ENCODE results near the gene PRTG. TPM values are rescaled to one million over a fixed set of nuclear protein-coding genes. Genes with fewer than 3 reads are reported as not detected.
A peak's percentile ranks its signal among the peaks of the same experiment; 100 is the strongest.

PRTG gene
- total RNA-seq, 4 donors from 2014 or later = 0.05 to 2.0 (median 0.65) TPM

DNA sequence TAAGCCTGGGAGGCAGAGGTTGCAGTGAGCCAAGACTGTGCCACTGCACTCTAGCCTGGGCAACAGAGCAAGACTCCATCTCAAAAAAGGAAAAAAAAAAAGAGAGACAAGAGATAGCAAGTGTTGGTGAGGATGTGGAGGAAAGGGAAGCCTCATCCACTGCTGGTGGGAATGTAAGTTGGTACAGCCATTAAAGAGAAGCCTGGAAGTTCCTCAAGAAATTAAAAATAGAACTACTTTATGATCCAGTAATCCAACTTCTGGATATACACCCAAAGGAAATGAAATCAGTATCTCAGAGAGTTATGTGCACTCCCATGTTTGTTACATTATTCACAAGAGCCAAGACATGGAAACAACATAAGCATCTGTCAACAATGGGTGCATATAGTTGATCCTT, 169.7 kb downstream of the PRTG start:
- no peak for ATAC-seq
- intact Hi-C loops (cut with DNase I; ENCODE audit: low total_unique reads) = no loop called here
- H3K9me3 ChIP-seq = no peaks in the 10 kb centered on the region
- H3K27ac ChIP-seq = peak overlapping the region; percentile 26 to 54 (median 44)
- H3K4me1 ChIP-seq = peaks cover 26 to 27% of the 10 kb centered on the region in 2 donors
- DNase-seq = no peak
- no peaks in the 10 kb centered on the region for H3K36me3 ChIP-seq
- no peak overlapping the region for H3K4me3 ChIP-seq
- in situ Hi-C loops (cut with MboI; ENCODE audit: low sequenced_read_pairs in 4 of 4) = no loop called here
- no peaks in the 10 kb centered on the region for H3K27me3 ChIP-seq
- no peak for TF ChIP-seq POLR2A (IDR thresholded peaks at IDR 0.05)
- TF ChIP-seq, protein P1, sequence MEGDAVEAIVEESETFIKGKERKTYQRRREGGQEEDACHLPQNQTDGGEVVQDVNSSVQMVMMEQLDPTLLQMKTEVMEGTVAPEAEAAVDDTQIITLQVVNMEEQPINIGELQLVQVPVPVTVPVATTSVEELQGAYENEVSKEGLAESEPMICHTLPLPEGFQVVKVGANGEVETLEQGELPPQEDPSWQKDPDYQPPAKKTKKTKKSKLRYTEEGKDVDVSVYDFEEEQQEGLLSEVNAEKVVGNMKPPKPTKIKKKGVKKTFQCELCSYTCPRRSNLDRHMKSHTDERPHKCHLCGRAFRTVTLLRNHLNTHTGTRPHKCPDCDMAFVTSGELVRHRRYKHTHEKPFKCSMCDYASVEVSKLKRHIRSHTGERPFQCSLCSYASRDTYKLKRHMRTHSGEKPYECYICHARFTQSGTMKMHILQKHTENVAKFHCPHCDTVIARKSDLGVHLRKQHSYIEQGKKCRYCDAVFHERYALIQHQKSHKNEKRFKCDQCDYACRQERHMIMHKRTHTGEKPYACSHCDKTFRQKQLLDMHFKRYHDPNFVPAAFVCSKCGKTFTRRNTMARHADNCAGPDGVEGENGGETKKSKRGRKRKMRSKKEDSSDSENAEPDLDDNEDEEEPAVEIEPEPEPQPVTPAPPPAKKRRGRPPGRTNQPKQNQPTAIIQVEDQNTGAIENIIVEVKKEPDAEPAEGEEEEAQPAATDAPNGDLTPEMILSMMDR (IDR thresholded peaks at IDR 0.05 in 4 of 5, conservative IDR thresholded peaks at IDR 0.05 in 1 of 5) = no peak

DNA sequence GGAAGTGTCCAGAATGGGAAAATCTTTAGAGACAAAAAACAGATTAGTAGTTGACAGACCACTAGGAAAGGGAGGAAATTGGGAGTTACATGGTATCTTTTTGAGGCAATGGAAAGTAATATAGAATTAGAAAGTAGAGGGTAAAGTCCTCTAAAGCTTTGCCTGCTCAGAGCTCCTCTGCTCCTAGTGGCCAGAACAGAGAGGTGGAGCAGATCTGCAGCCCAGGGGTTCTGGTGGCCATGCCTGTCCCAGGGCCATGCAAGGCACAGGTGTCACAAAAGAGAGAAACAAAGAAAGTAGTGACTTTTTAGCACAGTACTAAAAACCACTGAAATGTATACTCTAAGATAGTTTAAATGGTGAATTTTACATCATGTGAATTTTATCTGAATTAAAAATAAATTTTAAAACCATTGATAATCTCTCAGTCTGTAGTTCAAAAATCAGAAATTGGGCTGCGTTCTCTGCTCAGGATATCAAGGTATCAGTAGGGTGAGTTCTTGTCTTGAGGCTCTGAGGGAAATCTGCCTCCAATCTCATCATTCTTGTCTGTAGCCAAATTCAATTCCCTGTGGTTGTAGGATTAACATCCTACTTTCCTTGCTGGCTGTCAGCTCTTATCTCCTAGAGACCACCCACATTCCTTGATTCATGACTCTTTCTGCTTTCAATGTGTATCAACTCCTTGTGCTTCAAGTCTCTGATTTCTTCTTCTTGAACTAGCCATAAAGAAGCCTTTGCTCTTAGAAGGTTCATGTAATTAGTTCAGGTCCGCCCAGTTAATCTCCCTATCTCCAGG, 178.4 kb downstream of the PRTG start:
- no peaks in the 10 kb centered on the region for H3K9me3 ChIP-seq
- no peak overlapping the region for H3K27ac ChIP-seq
- H3K27me3 ChIP-seq = no peaks in the 10 kb centered on the region
- no peaks in the 10 kb centered on the region for H3K4me1 ChIP-seq
- DNase-seq = no peak
- no peak for ATAC-seq
- H3K4me3 ChIP-seq = no peak overlapping the region
- in situ Hi-C loops (cut with MboI; ENCODE audit: low sequenced_read_pairs in 4 of 4) = no loop called here
- intact Hi-C loops (cut with DNase I; ENCODE audit: low total_unique reads) = no loop called here
- TF ChIP-seq POLR2A (IDR thresholded peaks at IDR 0.05) = no peak
- TF ChIP-seq, protein P1 (IDR thresholded peaks at IDR 0.05 in 4 of 5, conservative IDR thresholded peaks at IDR 0.05 in 1 of 5) = no peak
- H3K36me3 ChIP-seq = no peaks in the 10 kb centered on the region

DNA sequence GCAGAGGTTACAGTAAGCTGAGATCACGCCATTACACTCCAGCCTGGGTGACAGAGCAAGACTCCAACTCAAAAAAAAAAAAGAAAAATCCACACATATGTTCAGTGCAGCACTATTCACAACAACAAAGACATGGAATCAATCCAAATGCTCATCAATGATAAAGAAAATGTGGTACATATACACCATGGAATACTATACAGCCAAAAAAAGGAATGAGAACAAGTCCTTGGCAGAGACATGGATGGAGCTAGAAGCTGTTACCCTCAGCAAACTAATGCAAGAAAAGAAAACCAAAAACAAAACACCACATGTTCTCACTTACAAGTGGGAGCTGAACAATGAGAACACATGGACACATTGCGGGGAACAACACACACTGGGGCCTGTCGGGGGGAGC, 180.4 kb downstream of the PRTG start:
- no peak for DNase-seq

More for the DNA sequence above, 180.4 kb downstream of the PRTG start:
- no peak overlapping the region for H3K4me3 ChIP-seq
- intact Hi-C loops (cut with DNase I; ENCODE audit: low total_unique reads) (no loop called here), in situ Hi-C loops (cut with MboI; ENCODE audit: low sequenced_read_pairs in 4 of 4) (no loop called here)
- H3K27ac ChIP-seq = no peak overlapping the region
- H3K4me1 ChIP-seq = no peaks in the 10 kb centered on the region
- H3K27me3 ChIP-seq = no peaks in the 10 kb centered on the region
- no peaks in the 10 kb centered on the region for H3K36me3 ChIP-seq
- TF ChIP-seq, protein P1 (IDR thresholded peaks at IDR 0.05 in 4 of 5, conservative IDR thresholded peaks at IDR 0.05 in 1 of 5) = no peak
- no peak for TF ChIP-seq POLR2A (IDR thresholded peaks at IDR 0.05)
- H3K9me3 ChIP-seq = no peaks in the 10 kb centered on the region
- ATAC-seq = no peak

Other genes starting within 250 kb of the PRTG start
- gene DNAAF4, start 234.9 kb downstream of the PRTG start, total RNA-seq = 1 to 10 TPM in 2 of 4 donors, under 1 TPM in 1, not detected in 1; 0.38 to 2.4 (median 1.5) TPM
- gene PYGO1, start 154.8 kb downstream of the PRTG start, total RNA-seq = 10 to 100 TPM; 26.7 to 39.1 (median 32.3) TPM